ENCODE results near the gene SLC25A36. TPM values are rescaled to one million over a fixed set of nuclear protein-coding genes. Genes with fewer than 3 reads are reported as not detected.
A peak's percentile ranks its signal among the peaks of the same experiment; 100 is the strongest.
"Not testable (repeated sequence)": the region's sequence is repeated elsewhere in the genome, so short reads cannot be mapped to it uniquely, and the experiment has no call there.

The SLC25A36 gene
- total RNA-seq, 4 donors from 2014 or later, result 35.1 to 63.3 (median 54.3) TPM

- 83 to 88% methylated on average over 7 of the region's 7 CpGs for WGBS, 2 donors
- no peak overlapping the region for H3K4me3 ChIP-seq (ENCODE audit: low read depth, poor library complexity, severe bottlenecking)
- intact Hi-C loops (cut with DNase I; ENCODE audit: low total_unique reads), result no loop called here
- TF ChIP-seq CTCF (IDR thresholded peaks at IDR 0.05), result no peak
- TF ChIP-seq POLR2A (IDR thresholded peaks at IDR 0.05), result no peak
- no peak for DNase-seq (ENCODE audit: low spot score in 2 of 2)
Measured at GRCh38 chr3:140933109-140933508, 8.5 kb upstream of the SLC25A36 start.

- intact Hi-C loops (cut with DNase I; ENCODE audit: low total_unique reads), result no loop called here
- H3K4me3 ChIP-seq (ENCODE audit: low read depth, poor library complexity, severe bottlenecking), result no peak overlapping the region
- 80 to 93% methylated on average over 7 to 8 of the region's 8 CpGs for WGBS, 2 donors
- TF ChIP-seq CTCF (IDR thresholded peaks at IDR 0.05) (no peak), POLR2A (IDR thresholded peaks at IDR 0.05) (no peak)
- DNase-seq (ENCODE audit: low spot score in 2 of 2), result no peak
Measured at GRCh38 chr3:140933552-140933951, 8.1 kb upstream of the SLC25A36 start.

GRCh38 chr3:140939305-140939704 is 2.3 kb upstream of the SLC25A36 start:
- WGBS, 2 donors, result 83 to 85% methylated on average over 4 of the region's 4 CpGs
- DNase-seq (ENCODE audit: low spot score in 2 of 2); H3K4me3 ChIP-seq (ENCODE audit: low read depth, poor library complexity, severe bottlenecking); intact Hi-C loops (cut with DNase I; ENCODE audit: low total_unique reads): not testable (repeated sequence)

- no peak for DNase-seq (ENCODE audit: low spot score in 2 of 2)
- H3K4me3 ChIP-seq (ENCODE audit: low read depth, poor library complexity, severe bottlenecking), result no peak overlapping the region
- intact Hi-C loops (cut with DNase I; ENCODE audit: low total_unique reads), result no loop called here
- TF ChIP-seq POLR2A (IDR thresholded peaks at IDR 0.05), result no peak
- TF ChIP-seq CTCF (IDR thresholded peaks at IDR 0.05), result no peak
- WGBS, 2 donors, result 34 to 39% methylated on average over 5 of the region's 5 CpGs
Measured at GRCh38 chr3:140941090-140941433, 574 bp upstream of the SLC25A36 start.

GRCh38 chr3:140942221-140943104 is 827 bp downstream of the SLC25A36 start:
- intact Hi-C loops (cut with DNase I; ENCODE audit: low total_unique reads), result no loop called here
- peak; percentile 27 to 91 for DNase-seq (ENCODE audit: low spot score in 2 of 2)
- H3K4me3 ChIP-seq (ENCODE audit: low read depth, poor library complexity, severe bottlenecking), result peak overlapping the region; percentile 84
- TF ChIP-seq CTCF (IDR thresholded peaks at IDR 0.05), result no peak
- no peak for TF ChIP-seq POLR2A (IDR thresholded peaks at IDR 0.05)
- 1% methylated on average over 47 to 49 of the region's 56 CpGs for WGBS, 2 donors

- H3K4me3 ChIP-seq (ENCODE audit: low read depth, poor library complexity, severe bottlenecking), result no peak overlapping the region
- 63 to 69% methylated on average over 5 of the region's 5 CpGs for WGBS, 2 donors
- TF ChIP-seq POLR2A (IDR thresholded peaks at IDR 0.05) (no peak), CTCF (IDR thresholded peaks at IDR 0.05) (no peak)
- DNase-seq (ENCODE audit: low spot score in 2 of 2), result no peak
- intact Hi-C loops (cut with DNase I; ENCODE audit: low total_unique reads), result no loop called here
Measured at GRCh38 chr3:140943781-140944552, 2.3 kb downstream of the SLC25A36 start.

All from lower leg skin (tissue), 4 donors.